Activated CD8-positive, alpha-beta memory T cell treated with anti-CD3 and anti-CD28 coated beads for 36 hours (primary cell): ENCODE results near the gene LRRC32. TPM values are rescaled to one million over a fixed set of nuclear protein-coding genes. Genes with fewer than 3 reads are reported as not detected.
"Not testable (repeated sequence)": the region's sequence is repeated elsewhere in the genome, so short reads cannot be mapped to it uniquely, and the experiment has no call there.

Experiments used
- CTCF ChIA-PET: fragments of 350-600 bp; sonication (Branson Sonifier 250); formaldehyde crosslinking; loops from one replicate; lab custom pipeline; 2021; ENCODE audit warnings: antibody characterized with exemption; lab: Charles Lee
- POLR2A ChIA-PET: fragments of 350-600 bp; sonication (Branson Sonifier 250); formaldehyde crosslinking; loops from one replicate; lab custom pipeline; 2021; ENCODE audit warnings: antibody characterized with exemption; lab: Charles Lee
- total RNA-seq, 2 experiments: library from RNA; stranded (reverse); gene quantifications; one replicate each; pipeline ENCODE4 v1.2.3, GENCODE V29; 2021

The LRRC32 gene
- total RNA-seq, 2 experiments from 2014 or later = 4.5 to 5.4 TPM

GRCh38 chr11:76610371-76610770, 60.2 kb downstream of the LRRC32 start:
- POLR2A ChIA-PET = no interaction called here
- CTCF ChIA-PET = interaction anchor here (0.6 to 1.4 kb wide), 2 partner anchors 68 to 310 kb away, joined by 3 read pairs; no protein-coding TSS in a partner anchor

GRCh38 chr11:76609736-76610370, 60.7 kb downstream of the LRRC32 start:
- CTCF ChIA-PET = interaction anchor here (0.6 to 1.4 kb wide), 2 partner anchors 69 to 310 kb away, joined by 3 read pairs; no protein-coding TSS in a partner anchor
- POLR2A ChIA-PET = no interaction called here

- POLR2A ChIA-PET, CTCF ChIA-PET: not testable (repeated sequence)
Measured at GRCh38 chr11:76608879-76609460, 61.6 kb downstream of the LRRC32 start.

GRCh38 chr11:76608228-76608627, 62.3 kb downstream of the LRRC32 start:
- POLR2A ChIA-PET, CTCF ChIA-PET: not testable (repeated sequence)

Other genes starting within 250 kb of the LRRC32 start
- 10 to 100 TPM; 22.0 to 26.8 TPM for gene EMSY, start 225.7 kb downstream of the LRRC32 start, total RNA-seq
- 1 to 10 TPM; 1.4 to 1.5 TPM for gene TSKU, start 112.6 kb upstream of the LRRC32 start, total RNA-seq
- 10 to 100 TPM; 15.3 to 15.5 TPM for gene ACER3, start 190.2 kb upstream of the LRRC32 start, total RNA-seq